HG03175 (cell line): ENCODE measurements around the gene CEP192.
"Not testable (repeated sequence)": the region's sequence is repeated elsewhere in the genome, so short reads cannot be mapped to it uniquely, and the experiment has no call there.

Experiments used
- ATAC-seq: cut with Tn5 transposase; IDR thresholded peaks from one replicate; pipeline ENCODE4 v1.9.1; 2021; ENCODE audit warnings: mild to moderate bottlenecking, moderate library complexity; ENCODE audit not compliant: unreplicated experiment

Gene CEP192

GRCh38 chr18:12990967-12991820, at the start of gene CEP192:
CEP192 (plus strand) TSS chr18:12991362; CDS start chr18:12999425, 8,063 bp downstream.
- ATAC-seq = peak; percentile 89

GRCh38 chr18:12943215-12943614, 47.9 kb upstream of the CEP192 start:
- ATAC-seq = no peak

- no peak for ATAC-seq
These were observed 46.5 kb upstream of the CEP192 start for GRCh38 chr18:12944709-12945108.

- ATAC-seq = no peak
These were observed 44.4 kb upstream of the CEP192 start for GRCh38 chr18:12946549-12947284.

GRCh38 chr18:12947285-12948049, 43.7 kb upstream of the CEP192 start, which contains the start of gene SEH1L:
SEH1L (plus strand) TSS chr18:12948011; CDS start chr18:12948122, 111 bp downstream.
- peak; percentile 79 for ATAC-seq

GRCh38 chr18:12948050-12948804, 42.9 kb upstream of the CEP192 start:
- peak; percentile 75 for ATAC-seq

- no peak for ATAC-seq
These were observed 32.7 kb upstream of the CEP192 start for GRCh38 chr18:12958478-12958877.

- ATAC-seq = no peak
These were observed 30.8 kb upstream of the CEP192 start for GRCh38 chr18:12960395-12960794.

- ATAC-seq = no peak
These were observed 30.2 kb upstream of the CEP192 start for GRCh38 chr18:12960853-12961397.

GRCh38 chr18:12963069-12963468, 28.1 kb upstream of the CEP192 start:
- no peak for ATAC-seq

GRCh38 chr18:12968115-12968514, 23.0 kb upstream of the CEP192 start:
- no peak for ATAC-seq

GRCh38 chr18:12968619-12969018, 22.5 kb upstream of the CEP192 start:
- ATAC-seq = no peak

- no peak for ATAC-seq
These were observed 17.5 kb upstream of the CEP192 start for GRCh38 chr18:12973562-12974213.

GRCh38 chr18:12975488-12975887, 15.7 kb upstream of the CEP192 start:
- no peak for ATAC-seq

GRCh38 chr18:12976305-12976704, 14.9 kb upstream of the CEP192 start:
- ATAC-seq = no peak

GRCh38 chr18:12980065-12980464, 11.1 kb upstream of the CEP192 start:
- ATAC-seq = not testable (repeated sequence)

- no peak for ATAC-seq
These were observed 1.6 kb upstream of the CEP192 start for GRCh38 chr18:12989397-12990122.

GRCh38 chr18:12990123-12990475, 1.1 kb upstream of the CEP192 start:
- ATAC-seq = no peak

GRCh38 chr18:12990641-12990966, 558 bp upstream of the CEP192 start:
- peak; percentile 1 for ATAC-seq
